Measurements from ENCODE around the gene VPS37B. TPM values are rescaled to one million over a fixed set of nuclear protein-coding genes. Genes with fewer than 3 reads are reported as not detected.

The VPS37B gene
- total RNA-seq, 2 experiments from 2014 or later: 17.8 to 18.4 TPM

DNA sequence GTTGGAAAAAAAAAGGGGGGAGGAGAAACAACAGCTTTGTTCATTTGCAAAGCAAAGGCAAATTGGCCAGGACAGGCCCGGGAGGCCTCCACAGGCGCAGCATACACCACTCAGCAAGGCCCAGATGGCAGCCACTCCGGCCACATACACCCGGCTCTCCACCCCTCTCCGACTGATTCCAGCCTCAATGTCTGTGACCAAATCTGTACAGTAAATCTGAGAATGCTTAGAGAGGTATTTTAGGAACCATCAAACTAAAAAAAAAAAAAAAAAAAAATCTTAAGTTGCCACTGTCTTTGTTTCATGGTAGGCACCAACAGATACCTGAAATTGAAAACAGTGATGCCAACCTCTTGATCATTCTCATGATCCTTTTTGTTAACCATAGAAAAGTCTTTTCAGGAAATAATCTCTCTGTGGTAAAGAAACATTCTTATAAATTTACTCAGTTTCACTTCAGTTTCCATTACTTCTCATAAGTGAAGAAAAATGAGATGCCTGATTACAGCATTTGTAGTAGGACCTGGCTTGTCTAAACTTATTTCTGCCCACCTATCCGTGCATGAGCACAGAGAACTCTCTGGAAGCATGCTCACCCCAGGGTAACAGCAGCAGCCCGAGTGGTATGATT, 20.2 kb downstream of the VPS37B start:
- TF ChIP-seq, protein P1, sequence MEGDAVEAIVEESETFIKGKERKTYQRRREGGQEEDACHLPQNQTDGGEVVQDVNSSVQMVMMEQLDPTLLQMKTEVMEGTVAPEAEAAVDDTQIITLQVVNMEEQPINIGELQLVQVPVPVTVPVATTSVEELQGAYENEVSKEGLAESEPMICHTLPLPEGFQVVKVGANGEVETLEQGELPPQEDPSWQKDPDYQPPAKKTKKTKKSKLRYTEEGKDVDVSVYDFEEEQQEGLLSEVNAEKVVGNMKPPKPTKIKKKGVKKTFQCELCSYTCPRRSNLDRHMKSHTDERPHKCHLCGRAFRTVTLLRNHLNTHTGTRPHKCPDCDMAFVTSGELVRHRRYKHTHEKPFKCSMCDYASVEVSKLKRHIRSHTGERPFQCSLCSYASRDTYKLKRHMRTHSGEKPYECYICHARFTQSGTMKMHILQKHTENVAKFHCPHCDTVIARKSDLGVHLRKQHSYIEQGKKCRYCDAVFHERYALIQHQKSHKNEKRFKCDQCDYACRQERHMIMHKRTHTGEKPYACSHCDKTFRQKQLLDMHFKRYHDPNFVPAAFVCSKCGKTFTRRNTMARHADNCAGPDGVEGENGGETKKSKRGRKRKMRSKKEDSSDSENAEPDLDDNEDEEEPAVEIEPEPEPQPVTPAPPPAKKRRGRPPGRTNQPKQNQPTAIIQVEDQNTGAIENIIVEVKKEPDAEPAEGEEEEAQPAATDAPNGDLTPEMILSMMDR (IDR thresholded peaks at IDR 0.05): no peak
- ChIA-PET POLR2A (interaction anchor here (0.6 to 21.6 kb wide), 4 partner anchors 13 to 71 kb away, joined by 3 to 239 read pairs (median 4); partner anchors contain the start of gene VPS37B), CTCF (no interaction called here)
- DNase-seq (peak; percentile 47), ATAC-seq (peak; percentile 57)
- peaks cover 12% of the 10 kb centered on the region for H3K27me3 Mint-ChIP-seq
- H3K36me3 Mint-ChIP-seq (ENCODE audit: low read depth): peaks cover 24% of the 10 kb centered on the region
- H3K4me3 Mint-ChIP-seq: no peak overlapping the region
- intact Hi-C loops (cut with micrococcal nuclease): no loop called here
- peaks cover 92% of the 10 kb centered on the region for H3K4me1 Mint-ChIP-seq (ENCODE audit: low read depth)
- peak overlapping the region; percentile 71 for H3K27ac Mint-ChIP-seq
- H3K9me3 Mint-ChIP-seq: no peaks in the 10 kb centered on the region

GRCh38 chr12:122874081-122874480, 21.8 kb downstream of the VPS37B start:
- Mint-ChIP-seq H3K27me3 (peaks cover 8% of the 10 kb centered on the region), H3K36me3 (ENCODE audit: low read depth) (peaks cover 25% of the 10 kb centered on the region), H3K4me3 (no peak overlapping the region), H3K27ac (peak overlapping the region; percentile 7), H3K9me3 (no peaks in the 10 kb centered on the region), H3K4me1 (ENCODE audit: low read depth) (peaks cover 76% of the 10 kb centered on the region)
- intact Hi-C loops (cut with micrococcal nuclease): no loop called here
- CTCF ChIA-PET: interaction anchor here (1.0 to 6.2 kb wide), 5 partner anchors 9 to 56 kb away, joined by 3 to 55 read pairs (median 3); no protein-coding TSS in a partner anchor
- POLR2A ChIA-PET: interaction anchor here (1.1 to 21.6 kb wide), 4 partner anchors 9 to 31 kb away, joined by 3 to 239 read pairs (median 4); partner anchors contain the start of gene VPS37B
- ATAC-seq (peak; percentile 64), DNase-seq (peak; percentile 78)
- TF ChIP-seq, protein P1 (IDR thresholded peaks at IDR 0.05): peak; percentile 11

DNA sequence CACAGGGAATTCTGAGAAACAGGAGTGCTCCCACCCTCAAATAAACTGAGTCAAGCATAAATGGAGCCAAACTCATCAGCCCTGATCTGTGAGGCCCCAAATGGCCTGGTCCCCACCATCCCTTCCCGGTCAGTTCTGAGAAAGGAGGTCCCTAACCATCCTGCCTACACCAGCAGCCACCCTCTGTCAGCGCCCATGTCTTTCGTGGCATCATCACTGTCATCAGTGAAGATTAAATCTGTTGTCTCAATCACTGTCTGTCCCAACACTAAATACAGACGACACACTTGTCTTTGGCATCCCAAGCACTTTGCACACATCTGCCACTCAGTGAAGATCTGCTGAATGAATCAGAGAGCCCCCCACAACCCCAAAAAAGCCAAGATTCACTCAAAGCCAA, 22.4 kb downstream of the VPS37B start:
- ChIA-PET POLR2A (interaction anchor here (0.6 to 21.6 kb wide), 5 partner anchors 9 to 526 kb away, joined by 3 to 239 read pairs (median 4); partner anchors contain the start of genes ABCB9 and VPS37B), CTCF (interaction anchor here (1.0 to 6.2 kb wide), 7 partner anchors 9 to 364 kb away, joined by 3 to 55 read pairs (median 3); no protein-coding TSS in a partner anchor)
- H3K27ac Mint-ChIP-seq: peak overlapping the region; percentile 14
- H3K4me1 Mint-ChIP-seq (ENCODE audit: low read depth): peaks cover 71% of the 10 kb centered on the region
- no peak for ATAC-seq
- H3K27me3 Mint-ChIP-seq: peaks cover 8% of the 10 kb centered on the region
- H3K4me3 Mint-ChIP-seq: no peak overlapping the region
- H3K36me3 Mint-ChIP-seq (ENCODE audit: low read depth): peaks cover 30% of the 10 kb centered on the region
- DNase-seq: no peak
- TF ChIP-seq, protein P1 (IDR thresholded peaks at IDR 0.05): no peak
- intact Hi-C loops (cut with micrococcal nuclease): no loop called here
- no peaks in the 10 kb centered on the region for H3K9me3 Mint-ChIP-seq

DNA sequence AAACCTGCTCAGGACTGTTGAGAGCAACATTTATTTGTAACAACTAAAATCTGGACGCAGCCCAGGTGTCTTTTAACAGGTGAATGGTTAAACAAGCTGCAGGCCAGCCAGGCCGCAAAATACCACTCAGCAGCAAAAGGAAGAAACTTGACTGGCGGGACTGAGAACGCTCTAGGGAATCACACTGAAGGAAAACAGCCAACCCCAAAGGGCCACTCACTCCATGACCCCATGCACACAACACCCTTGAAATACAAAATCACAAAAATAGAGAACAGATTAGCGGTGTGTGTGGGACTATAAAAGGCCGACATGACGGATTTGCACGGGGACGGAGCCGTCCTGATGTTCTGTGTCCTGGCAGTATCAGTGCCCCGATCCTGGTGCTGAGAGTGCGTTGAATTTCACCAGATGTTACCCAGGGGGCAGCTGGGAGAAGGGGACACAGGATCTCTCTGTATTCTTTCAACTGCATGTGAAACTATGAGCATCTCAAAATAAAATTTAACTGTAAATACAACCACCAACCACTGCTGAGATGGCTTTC, 23.0 kb downstream of the VPS37B start:
- POLR2A ChIA-PET: interaction anchor here (0.8 to 21.6 kb wide), 7 partner anchors 10 to 102 kb away, joined by 3 to 239 read pairs (median 3); partner anchors contain the start of genes ABCB9 and VPS37B
- peaks cover 28% of the 10 kb centered on the region for H3K36me3 Mint-ChIP-seq (ENCODE audit: low read depth)
- CTCF ChIA-PET: interaction anchor here (1.2 to 6.2 kb wide), 9 partner anchors 9 to 365 kb away, joined by 3 to 55 read pairs (median 6); no protein-coding TSS in a partner anchor
- no peak overlapping the region for H3K27ac Mint-ChIP-seq
- no peak overlapping the region for H3K4me3 Mint-ChIP-seq
- TF ChIP-seq, protein P1 (IDR thresholded peaks at IDR 0.05): no peak
- peaks cover 6% of the 10 kb centered on the region for H3K27me3 Mint-ChIP-seq
- no peak for ATAC-seq
- DNase-seq: no peak
- intact Hi-C loops (cut with micrococcal nuclease): no loop called here
- peaks cover 66% of the 10 kb centered on the region for H3K4me1 Mint-ChIP-seq (ENCODE audit: low read depth)
- H3K9me3 Mint-ChIP-seq: no peaks in the 10 kb centered on the region

Data from activated CD8-positive, alpha-beta T cell treated with anti-CD3 and anti-CD28 coated beads for 36 hours (primary cell).